A673 (cell line): ENCODE measurements around the gene EREG. TPM values are rescaled to one million over a fixed set of nuclear protein-coding genes. Genes with fewer than 3 reads are reported as not detected.

Source experiments
- BruUV-seq: library from RNA; stranded (reverse); fragments of 400-500 nt; replicated peaks from 2 replicates; lab custom pipeline; 2021; lab: Mats Ljungman, UMichigan
- CTCF ChIA-PET: fragments of 300-600 bp; sonication (Branson Sonifier 250); formaldehyde crosslinking; loops from one replicate; lab custom pipeline; 2022; ENCODE audit warnings: antibody characterized with exemption; lab: Charles Lee
- POLR2A ChIA-PET: fragments of 300-600 bp; sonication (Branson Sonifier 250); formaldehyde crosslinking; loops from one replicate; lab custom pipeline; 2022; ENCODE audit warnings: antibody characterized with exemption; ENCODE audit not compliant: low non-redundant PET; lab: Charles Lee
- DNase-seq: peaks from one replicate; pipeline ENCODE4 v3.0.0-alpha.2; 2015; ENCODE audit warnings: low spot score
- H3K27ac ChIP-seq: fragments of 200-600 bp; sonication (generic); 2 replicates; pipeline ENCODE4 v1.5.1; 2016; ENCODE audit warnings: mixed run types, low read depth, mild to moderate bottlenecking, mixed read lengths, antibody characterized with exemption, low read length; ENCODE audit not compliant: poor library complexity, severe bottlenecking
- H3K27me3 ChIP-seq: fragments of 200-600 bp; sonication (generic); replicated peaks from 2 replicates; pipeline ENCODE4 v1.6.1; 2017; ENCODE audit warnings: mixed run types, low read depth, mild to moderate bottlenecking, mixed read lengths, antibody characterized with exemption, low read length; ENCODE audit not compliant: insufficient read depth, poor library complexity
- H3K36me3 ChIP-seq: fragments of 200-600 bp; sonication (generic); 2 replicates; pipeline ENCODE4 v1.6.1; 2016; ENCODE audit warnings: mixed run types, mild to moderate bottlenecking, mixed read lengths, antibody characterized with exemption, low read length; ENCODE audit not compliant: insufficient read depth, poor library complexity, severe bottlenecking
- H3K4me1 ChIP-seq: fragments of 200-600 bp; sonication (generic); 2 replicates; pipeline ENCODE4 v1.6.1; 2017; ENCODE audit warnings: mixed run types, mild to moderate bottlenecking, mixed read lengths, antibody characterized with exemption, low read length; ENCODE audit not compliant: insufficient read depth, poor library complexity, severe bottlenecking
- H3K4me3 ChIP-seq: fragments of 200-600 bp; sonication (generic); 2 replicates; pipeline ENCODE4 v1.5.1; 2016; ENCODE audit warnings: low read depth, mixed run types, mild to moderate bottlenecking, mixed read lengths, low read length; ENCODE audit not compliant: poor library complexity, severe bottlenecking
- H3K9me3 ChIP-seq: fragments of 200-600 bp; sonication (generic); 2 replicates; pipeline ENCODE4 v1.6.1; 2016; ENCODE audit warnings: mixed run types, low read depth, mild to moderate bottlenecking, mixed read lengths, antibody characterized with exemption, low read length; ENCODE audit not compliant: poor library complexity, severe bottlenecking
- CTCF ChIP-seq: fragments of 300-800, 200-600 bp; sonication (generic); conservative IDR thresholded peaks from 2 replicates; pipeline ENCODE4 v1.5.1; 2017; ENCODE audit warnings: low read depth, mild to moderate bottlenecking, antibody characterized with exemption, low read length, moderate library complexity, mixed read lengths
- EZH2 ChIP-seq: fragments of 200-600 bp; sonication (generic); IDR thresholded peaks from 2 replicates; pipeline ENCODE4 v1.6.1; 2017; ENCODE audit warnings: borderline replicate concordance, low read depth, mild to moderate bottlenecking, mixed read lengths, antibody characterized with exemption, low read length; ENCODE audit not compliant: poor library complexity, severe bottlenecking
- intact Hi-C: fragments of 100-400 bp; cut with micrococcal nuclease; formaldehyde crosslinking; loops from one replicate; pipeline ENCODE4 v1.10.0; 2022; ENCODE audit not compliant: unreplicated experiment
- total RNA-seq: library from RNA; stranded (reverse); gene quantifications from 2 replicates; pipeline ENCODE4 v1.2.3, GENCODE V29; 2021

The EREG gene
- total RNA-seq, 1 experiment from 2014 or later = 0.84 TPM

DNA sequence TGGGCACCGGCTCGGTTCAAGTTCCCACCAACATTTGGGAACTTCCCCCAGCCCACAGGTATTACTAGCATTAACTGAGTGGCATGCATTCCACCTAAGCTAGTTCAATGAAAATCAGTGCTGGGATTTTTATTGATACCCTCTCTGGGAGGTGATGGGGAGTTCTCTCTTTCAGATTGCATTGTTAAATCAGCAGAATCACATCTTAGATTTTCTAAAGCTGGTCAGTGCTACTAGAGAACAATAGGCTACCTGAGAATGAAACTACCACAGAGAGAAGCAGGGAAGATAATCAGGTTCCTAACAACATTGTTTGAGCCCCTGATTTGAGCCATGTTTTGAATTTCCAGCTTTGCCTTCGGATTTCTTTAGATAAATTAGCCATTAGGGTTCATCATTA, 40.7 kb upstream of the EREG start:
- Histone ChIP-seq H3K4me1 (no peaks in the 10 kb centered on the region), H3K36me3 (no peaks in the 10 kb centered on the region), H3K4me3 (no peak overlapping the region), H3K27ac (no peak overlapping the region), H3K27me3 (no peaks in the 10 kb centered on the region), H3K9me3 (no peaks in the 10 kb centered on the region)
- DNase-seq = no peak
- ChIA-PET CTCF (no interaction called here), POLR2A (no interaction called here)
- no TSS peak for BruUV-seq
- intact Hi-C loops = no loop called here
- TF ChIP-seq EZH2 (no peak), CTCF (no peak)

GRCh38 chr4:74325886-74326285, 39.1 kb upstream of the EREG start:
- Histone ChIP-seq H3K4me3 (no peak overlapping the region), H3K36me3 (no peaks in the 10 kb centered on the region), H3K27ac (no peak overlapping the region), H3K4me1 (no peaks in the 10 kb centered on the region), H3K27me3 (no peaks in the 10 kb centered on the region), H3K9me3 (no peaks in the 10 kb centered on the region)
- intact Hi-C loops = loop anchor here (5.0 kb wide), 2 partner anchors 36 to 296 kb away; no protein-coding TSS in a partner anchor
- CTCF ChIA-PET = no interaction called here
- POLR2A ChIA-PET = no interaction called here
- no peak for TF ChIP-seq CTCF
- no peak for TF ChIP-seq EZH2
- no TSS peak for BruUV-seq
- no peak for DNase-seq

GRCh38 chr4:74327762-74328161, 37.2 kb upstream of the EREG start:
- no peak for TF ChIP-seq EZH2
- no peak for TF ChIP-seq CTCF
- Histone ChIP-seq H3K27ac (no peak overlapping the region), H3K4me3 (no peak overlapping the region), H3K36me3 (no peaks in the 10 kb centered on the region), H3K9me3 (no peaks in the 10 kb centered on the region), H3K27me3 (no peaks in the 10 kb centered on the region), H3K4me1 (no peaks in the 10 kb centered on the region)
- CTCF ChIA-PET = no interaction called here
- POLR2A ChIA-PET = no interaction called here
- DNase-seq = peak; percentile 12
- intact Hi-C loops = loop anchor here (5.0 kb wide), 2 partner anchors 35 to 295 kb away; no protein-coding TSS in a partner anchor
- BruUV-seq = no TSS peak
